Measurements from ENCODE around the gene AK8.
"Not testable (repeated sequence)": the region's sequence is repeated elsewhere in the genome, so short reads cannot be mapped to it uniquely, and the experiment has no call there.

Gene AK8

GRCh38 chr9:132797861-132798659, 80.0 kb downstream of the AK8 start:
- DNase-seq (ENCODE audit: low read depth in 2 of 2): no peak

DNA sequence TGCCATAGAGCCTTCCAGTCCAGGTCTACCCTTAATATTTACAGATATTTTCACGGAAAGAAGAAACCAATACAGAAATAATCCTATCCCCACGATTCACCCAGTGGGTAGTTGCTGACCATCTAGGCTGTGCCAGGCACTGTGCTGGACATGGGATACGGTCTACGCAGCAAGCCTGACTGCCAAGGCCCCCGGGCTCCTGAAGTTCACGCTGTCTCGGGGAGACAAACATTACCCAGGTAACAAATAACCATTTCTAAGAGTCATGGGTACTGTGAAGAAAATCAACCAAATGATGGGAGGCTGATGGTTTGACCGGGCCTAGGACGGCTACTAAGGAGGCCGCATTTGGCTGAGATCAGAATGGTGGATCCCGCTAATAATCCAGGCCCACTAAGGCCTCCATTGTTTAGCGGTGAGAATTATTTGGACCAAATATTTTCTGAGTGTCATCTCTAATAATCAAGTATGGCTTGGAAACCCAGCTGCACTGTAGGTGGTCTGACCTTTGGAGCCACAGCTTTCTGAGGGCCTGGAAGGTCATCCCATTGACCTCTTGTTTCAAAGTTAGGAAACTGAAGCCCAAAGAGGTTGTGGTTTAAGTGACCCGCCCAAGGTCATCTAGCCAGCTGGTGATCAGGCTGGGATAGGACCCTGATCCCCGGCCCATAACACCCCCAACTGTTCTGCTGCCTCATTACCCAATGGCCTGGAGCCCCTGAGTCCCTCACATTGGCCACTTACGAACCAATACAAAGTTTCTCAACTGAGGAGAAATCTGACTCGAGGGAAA, 82.4 kb downstream of the AK8 start:
- DNase-seq (ENCODE audit: low read depth in 2 of 2): no peak

- DNase-seq (ENCODE audit: low read depth in 2 of 2): no peak
Observed at GRCh38 chr9:132794730-132795380, 83.2 kb downstream of the AK8 start.

GRCh38 chr9:132793606-132794580, 84.2 kb downstream of the AK8 start:
- DNase-seq (ENCODE audit: low read depth in 2 of 2): no peak

DNA sequence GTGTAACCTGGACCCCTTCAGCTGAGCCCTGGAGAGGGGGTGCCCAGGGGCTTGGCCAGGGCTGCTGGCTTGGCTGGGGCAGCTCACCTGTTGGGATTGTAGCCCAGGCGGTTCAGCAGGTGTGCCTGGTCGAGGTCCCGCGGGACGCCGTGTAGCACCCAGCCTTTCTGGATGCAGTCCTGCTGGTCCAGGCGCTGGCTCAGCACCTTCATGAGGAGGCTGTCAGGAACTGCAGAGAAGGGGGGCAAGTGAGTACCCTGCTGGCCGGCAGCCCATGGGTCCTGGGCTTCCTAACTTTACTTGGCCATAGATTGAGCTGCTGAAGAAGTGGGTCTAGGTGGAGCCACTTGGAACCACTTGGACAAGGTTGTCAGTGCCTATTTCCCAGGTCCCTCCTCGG, 85.5 kb downstream of the AK8 start:
- DNase-seq (ENCODE audit: low read depth in 2 of 2): no peak

GRCh38 chr9:132791699-132792240, 86.3 kb downstream of the AK8 start:
- no peak for DNase-seq (ENCODE audit: low read depth in 2 of 2)

DNA sequence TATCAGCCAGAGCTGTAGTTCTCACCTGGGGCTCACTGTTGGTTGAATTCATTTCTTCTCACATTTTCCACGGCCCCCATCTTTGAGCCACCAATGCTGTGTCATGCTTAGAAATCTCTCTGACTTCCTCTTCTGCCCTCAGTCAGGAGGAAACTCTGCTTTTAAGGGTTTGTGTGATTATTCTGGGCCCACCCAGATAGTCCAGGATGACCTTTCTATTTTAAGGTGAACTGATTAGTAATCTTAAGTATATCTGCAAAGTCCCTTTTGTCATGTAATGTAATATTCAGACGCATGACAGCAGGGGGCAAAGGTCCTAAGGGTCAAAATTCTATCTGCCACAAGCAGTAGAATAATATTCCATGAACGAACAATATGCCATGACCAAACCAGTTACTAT, 88.4 kb downstream of the AK8 start:
- DNase-seq (ENCODE audit: low read depth in 2 of 2): no peak

DNA sequence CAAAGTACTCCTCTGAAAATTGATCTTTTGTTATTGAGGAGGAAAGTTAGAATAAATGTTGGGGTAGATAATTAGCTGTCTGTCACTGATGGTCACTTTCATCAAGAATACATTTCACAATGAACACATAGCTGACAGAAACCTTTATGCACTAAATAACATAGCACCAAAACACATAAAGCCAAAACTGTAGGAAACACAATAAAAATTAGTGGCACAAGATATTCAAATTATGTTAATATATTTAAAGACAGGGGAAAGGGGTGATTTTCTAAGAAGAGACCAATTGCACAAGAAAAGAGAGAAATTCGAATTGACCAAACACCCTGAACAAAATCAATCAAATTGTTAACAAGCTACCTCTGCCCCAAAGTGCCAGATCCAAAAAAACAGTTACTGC, 89.7 kb downstream of the AK8 start:
- DNase-seq (ENCODE audit: low read depth in 2 of 2): no peak

- no peak for DNase-seq (ENCODE audit: low read depth in 2 of 2)
Observed at GRCh38 chr9:132787748-132788159, 90.3 kb downstream of the AK8 start.

GRCh38 chr9:132784286-132784830, 93.7 kb downstream of the AK8 start:
- no peak for DNase-seq (ENCODE audit: low read depth in 2 of 2)

GRCh38 chr9:132783006-132783405, 95.1 kb downstream of the AK8 start:
- DNase-seq (ENCODE audit: low read depth in 2 of 2): no peak

DNA sequence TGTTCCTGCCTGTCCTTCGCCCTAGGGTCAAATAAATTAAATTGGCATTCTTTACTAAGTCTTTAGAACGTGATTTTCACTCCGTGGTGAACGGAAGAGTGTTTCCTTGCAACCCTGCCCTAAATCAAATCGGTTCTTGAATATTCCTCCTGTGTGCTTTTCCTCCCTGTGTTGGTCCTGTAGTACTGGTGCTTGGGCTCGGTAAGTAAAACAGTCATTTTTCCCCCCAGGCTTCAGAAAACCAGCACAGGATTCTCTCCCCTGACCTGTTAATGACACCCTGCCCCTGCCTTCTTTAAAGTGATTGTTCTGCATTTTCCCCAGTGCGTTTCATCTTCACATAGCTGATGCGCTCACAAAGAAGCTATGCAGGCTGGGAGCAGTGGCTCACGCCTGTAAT, 96.0 kb downstream of the AK8 start:
- DNase-seq (ENCODE audit: low read depth in 2 of 2): no peak

GRCh38 chr9:132780230-132781007, 97.7 kb downstream of the AK8 start:
- no peak for DNase-seq (ENCODE audit: low read depth in 2 of 2)

GRCh38 chr9:132776891-132777290, 101.2 kb downstream of the AK8 start:
- no peak for DNase-seq (ENCODE audit: low read depth in 2 of 2)

- DNase-seq (ENCODE audit: low read depth in 2 of 2): no peak
Observed at GRCh38 chr9:132776268-132776667, 101.8 kb downstream of the AK8 start.

GRCh38 chr9:132775720-132776119, 102.4 kb downstream of the AK8 start:
- no peak for DNase-seq (ENCODE audit: low read depth in 2 of 2)

GRCh38 chr9:132774886-132775285, 103.2 kb downstream of the AK8 start:
- no peak for DNase-seq (ENCODE audit: low read depth in 2 of 2)

- no peak for DNase-seq (ENCODE audit: low read depth in 2 of 2)
Observed at GRCh38 chr9:132773764-132774339, 104.2 kb downstream of the AK8 start.

GRCh38 chr9:132773093-132773492, 105.0 kb downstream of the AK8 start:
- no peak for DNase-seq (ENCODE audit: low read depth in 2 of 2)

DNA sequence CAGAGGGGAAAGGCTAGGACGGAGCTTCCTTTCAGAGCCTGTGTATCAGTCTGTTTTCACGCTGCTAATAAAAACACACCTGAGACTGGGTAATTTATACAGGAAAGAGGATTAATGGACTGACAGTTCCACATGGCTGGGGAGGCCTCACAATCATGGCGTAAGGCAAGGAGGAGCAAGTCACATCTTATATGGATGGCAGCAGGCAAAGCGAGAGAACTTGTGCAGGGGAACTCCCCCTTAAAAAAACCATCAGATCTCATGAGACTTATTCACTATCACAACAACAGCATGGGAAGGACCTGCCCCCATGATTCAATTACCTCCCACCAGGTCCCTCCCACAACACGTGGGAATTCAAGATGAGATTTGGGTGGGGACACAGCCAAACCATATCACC, 106.3 kb downstream of the AK8 start:
- DNase-seq (ENCODE audit: low read depth in 2 of 2): not testable (repeated sequence)
